ENCODE data around the gene FAM151A.

DNA sequence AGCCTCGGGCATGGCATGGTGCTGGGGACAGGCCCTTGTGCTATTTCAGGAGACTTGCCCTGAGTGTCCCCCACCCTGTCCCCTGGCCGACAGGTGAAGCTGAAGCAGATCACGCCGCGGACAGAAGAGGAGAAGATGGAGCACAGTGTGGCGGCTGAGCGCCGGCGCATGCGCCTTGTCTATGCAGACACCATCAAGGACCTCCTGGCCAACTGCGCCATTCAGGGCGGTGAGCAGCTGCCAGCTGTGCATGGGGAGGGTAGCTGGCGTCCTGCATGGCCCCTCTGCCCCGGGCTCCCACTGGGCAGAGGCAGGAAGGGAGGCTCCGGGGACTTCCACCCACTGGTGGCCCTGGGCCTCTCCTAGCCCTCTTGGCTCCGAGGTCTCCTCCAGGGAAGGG, 28.9 kb downstream of the FAM151A start:
- TF ChIP-seq, protein P1, sequence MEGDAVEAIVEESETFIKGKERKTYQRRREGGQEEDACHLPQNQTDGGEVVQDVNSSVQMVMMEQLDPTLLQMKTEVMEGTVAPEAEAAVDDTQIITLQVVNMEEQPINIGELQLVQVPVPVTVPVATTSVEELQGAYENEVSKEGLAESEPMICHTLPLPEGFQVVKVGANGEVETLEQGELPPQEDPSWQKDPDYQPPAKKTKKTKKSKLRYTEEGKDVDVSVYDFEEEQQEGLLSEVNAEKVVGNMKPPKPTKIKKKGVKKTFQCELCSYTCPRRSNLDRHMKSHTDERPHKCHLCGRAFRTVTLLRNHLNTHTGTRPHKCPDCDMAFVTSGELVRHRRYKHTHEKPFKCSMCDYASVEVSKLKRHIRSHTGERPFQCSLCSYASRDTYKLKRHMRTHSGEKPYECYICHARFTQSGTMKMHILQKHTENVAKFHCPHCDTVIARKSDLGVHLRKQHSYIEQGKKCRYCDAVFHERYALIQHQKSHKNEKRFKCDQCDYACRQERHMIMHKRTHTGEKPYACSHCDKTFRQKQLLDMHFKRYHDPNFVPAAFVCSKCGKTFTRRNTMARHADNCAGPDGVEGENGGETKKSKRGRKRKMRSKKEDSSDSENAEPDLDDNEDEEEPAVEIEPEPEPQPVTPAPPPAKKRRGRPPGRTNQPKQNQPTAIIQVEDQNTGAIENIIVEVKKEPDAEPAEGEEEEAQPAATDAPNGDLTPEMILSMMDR (IDR thresholded peaks at IDR 0.05; ENCODE audit: insufficient read depth, low read length, poor library complexity, severe bottlenecking), result no peak
- no peak for TF ChIP-seq EZH2phosphoT487 (conservative IDR thresholded peaks at IDR 0.05; ENCODE audit: low read length)
